Natural killer cell treated with Interleukin-12 subunit alpha and Interleukin-12 subunit beta and Interleukin-15 and Interleukin-18, amount 100 ng/mL, for 72 hours (primary cell): ENCODE results near the gene CASP9. TPM values are rescaled to one million over a fixed set of nuclear protein-coding genes. Genes with fewer than 3 reads are reported as not detected.

Source experiments
- ATAC-seq, 2 donors: fragments of 150-1000 bp; cut with Tn5 transposase in 1 of 2; sonication (Bioruptor Pico), chemical (Tn5 transposase) in 1 of 2; 2 replicates each; pipeline ENCODE4 v1.10.0; 2021
- DNase-seq: peaks from one replicate; pipeline ENCODE4 v3.0.0; 2022; ENCODE audit warnings: low spot score
- H3K27ac Mint-ChIP-seq, 2 donors: 1 replicate in 1 of 2; 2 replicates in 1 of 2; pipeline ENCODE4 v1.8.0; 2022; ENCODE audit warnings: mixed read lengths in 2 of 2, mild to moderate bottlenecking in 1 of 2, moderate library complexity in 1 of 2
- H3K27me3 Mint-ChIP-seq, 2 donors: 1 replicate in 1 of 2; 2 replicates in 1 of 2; pipeline ENCODE4 v1.8.0; 2022; ENCODE audit warnings: mixed read lengths in 2 of 2
- H3K36me3 Mint-ChIP-seq: one replicate; pipeline ENCODE4 v1.8.0; 2022; ENCODE audit warnings: mixed read lengths
- H3K4me1 Mint-ChIP-seq, 2 donors: 1 replicate in 1 of 2; 2 replicates in 1 of 2; pipeline ENCODE4 v1.8.0; 2022; ENCODE audit warnings: low read depth in 2 of 2, mixed read lengths in 2 of 2, mild to moderate bottlenecking in 1 of 2
- H3K4me3 Mint-ChIP-seq: one replicate; pipeline ENCODE4 v1.8.0; 2022; ENCODE audit warnings: mixed read lengths
- H3K9me3 Mint-ChIP-seq: 2 replicates; pipeline ENCODE4 v1.8.0; 2022; ENCODE audit warnings: mixed read lengths
- total RNA-seq, 2 donors: library from RNA; stranded (reverse); gene quantifications; one replicate each; pipeline ENCODE4 v1.2.3, GENCODE V29; 2022

Gene CASP9
- total RNA-seq, 2 donors from 2014 or later = 15.1 to 18.0 TPM

DNA sequence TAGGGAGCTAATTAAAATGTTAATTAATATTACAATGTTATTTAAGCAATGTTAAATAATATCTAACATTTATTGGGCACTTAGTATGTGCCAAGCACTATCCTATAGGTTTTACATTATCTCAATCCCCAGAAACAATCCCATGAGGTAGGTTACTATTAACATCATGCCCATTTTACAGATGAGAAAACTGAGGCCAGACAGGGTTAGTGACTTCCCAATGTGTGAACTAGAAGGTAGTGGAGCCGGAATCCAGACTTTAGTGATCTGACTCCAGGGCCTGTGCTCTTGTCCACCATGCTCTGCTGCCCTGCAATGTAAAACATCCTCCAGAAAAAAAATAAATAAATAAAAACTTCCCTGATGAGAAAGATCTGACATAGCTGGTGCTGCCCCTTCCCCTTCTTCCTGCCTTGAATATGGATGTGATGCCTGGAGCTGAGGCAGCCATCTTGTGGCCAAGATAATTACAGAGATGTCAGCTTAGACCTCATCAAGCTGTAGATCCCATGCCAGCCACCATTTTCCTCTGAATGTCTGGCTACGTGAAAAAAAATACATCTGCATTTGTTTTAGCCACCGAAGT, 75.0 kb downstream of the CASP9 start:
- Mint-ChIP-seq H3K36me3 (no peaks in the 10 kb centered on the region), H3K27me3 (peaks cover 7 to 8% of the 10 kb centered on the region in 2 donors), H3K4me1 (peaks cover 12 to 14% of the 10 kb centered on the region in 2 donors), H3K27ac (no peak overlapping the region), H3K4me3 (no peak overlapping the region), H3K9me3 (no peaks in the 10 kb centered on the region)
- no peak for DNase-seq
- ATAC-seq = no peak

GRCh38 chr1:15446212-15446611, 77.8 kb downstream of the CASP9 start:
- Mint-ChIP-seq H3K27ac (no peak overlapping the region), H3K4me3 (peak overlapping the region; percentile 40), H3K27me3 (peaks cover 8 to 9% of the 10 kb centered on the region in 2 donors), H3K9me3 (no peaks in the 10 kb centered on the region), H3K36me3 (no peaks in the 10 kb centered on the region), H3K4me1 (peaks cover 12 to 14% of the 10 kb centered on the region in 2 donors)
- ATAC-seq (no peak), DNase-seq (no peak)

- H3K27ac Mint-ChIP-seq = no peak overlapping the region
- peaks cover 12 to 14% of the 10 kb centered on the region in 2 donors for H3K4me1 Mint-ChIP-seq
- peaks cover 8 to 10% of the 10 kb centered on the region in 2 donors for H3K27me3 Mint-ChIP-seq
- no peaks in the 10 kb centered on the region for H3K36me3 Mint-ChIP-seq
- peak; percentile 52 to 60 for ATAC-seq
- peak overlapping the region; percentile 40 for H3K4me3 Mint-ChIP-seq
- no peak for DNase-seq
- no peaks in the 10 kb centered on the region for H3K9me3 Mint-ChIP-seq
These were observed 78.5 kb downstream of the CASP9 start for GRCh38 chr1:15445390-15446122.

DNA sequence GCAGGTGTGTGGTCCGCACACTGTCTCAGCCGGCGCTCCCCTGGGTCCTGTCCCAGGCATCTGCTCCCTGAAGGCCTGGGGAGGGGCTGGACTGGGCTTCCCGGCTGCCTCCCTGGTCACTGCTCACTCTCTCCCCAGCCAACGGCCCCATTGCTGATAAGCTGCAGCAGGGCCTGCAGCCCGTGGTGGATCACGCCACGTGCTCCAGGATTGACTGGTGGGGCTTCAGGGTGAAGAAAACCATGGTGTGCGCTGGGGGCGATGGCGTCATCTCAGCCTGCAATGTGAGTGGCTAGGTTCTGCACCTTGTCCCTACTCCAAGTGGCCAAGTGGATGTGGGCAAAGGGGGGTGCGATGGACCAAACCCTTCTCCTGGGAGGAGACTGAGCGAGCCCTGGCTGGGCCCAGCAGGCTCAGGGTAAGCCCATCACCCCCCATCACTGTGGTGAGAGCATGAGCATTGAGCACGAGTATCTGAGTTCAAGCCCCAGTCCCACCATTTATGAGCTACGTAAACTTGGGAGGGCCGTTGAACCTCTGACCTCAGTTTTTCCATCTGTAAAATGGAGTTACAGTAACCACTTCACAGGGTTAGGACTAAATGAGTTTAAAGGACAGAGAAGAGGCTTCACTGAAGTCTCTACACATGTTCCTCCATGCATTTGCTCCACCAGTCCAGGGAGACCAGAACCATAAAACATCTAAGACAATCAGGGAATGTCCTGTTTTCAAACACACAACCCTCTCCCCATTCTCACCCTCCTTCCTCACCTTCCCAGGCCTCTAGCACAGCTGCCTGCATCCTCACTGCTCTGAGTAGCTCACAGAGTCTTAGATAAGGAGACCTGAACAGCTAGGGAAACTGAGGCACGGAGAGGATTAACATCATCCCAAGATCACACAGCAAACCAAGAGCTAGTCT, 79.3 kb downstream of the CASP9 start:
- Mint-ChIP-seq H3K4me1 (peaks cover 12 to 14% of the 10 kb centered on the region in 2 donors), H3K9me3 (no peaks in the 10 kb centered on the region), H3K4me3 (no peak overlapping the region), H3K27me3 (peaks cover 8 to 10% of the 10 kb centered on the region in 2 donors), H3K36me3 (no peaks in the 10 kb centered on the region), H3K27ac (no peak overlapping the region)
- no peak for ATAC-seq
- DNase-seq = no peak

GRCh38 chr1:15443281-15443680, 80.7 kb downstream of the CASP9 start:
- Mint-ChIP-seq H3K4me3 (no peak overlapping the region), H3K27me3 (peaks cover 7 to 8% of the 10 kb centered on the region in 2 donors), H3K27ac (no peak overlapping the region), H3K36me3 (no peaks in the 10 kb centered on the region), H3K9me3 (no peaks in the 10 kb centered on the region), H3K4me1 (peaks cover 12 to 14% of the 10 kb centered on the region in 2 donors)
- no peak for ATAC-seq
- DNase-seq = no peak

- Mint-ChIP-seq H3K36me3 (no peaks in the 10 kb centered on the region), H3K4me1 (peaks cover 12 to 14% of the 10 kb centered on the region in 2 donors), H3K9me3 (no peaks in the 10 kb centered on the region), H3K27ac (no peak overlapping the region), H3K4me3 (no peak overlapping the region), H3K27me3 (peaks cover 7 to 8% of the 10 kb centered on the region in 2 donors)
- DNase-seq (no peak), ATAC-seq (no peak)
These were observed 81.3 kb downstream of the CASP9 start for GRCh38 chr1:15442759-15443158.

GRCh38 chr1:15442119-15442518, 81.9 kb downstream of the CASP9 start:
- no peak for DNase-seq
- peaks cover 12 to 14% of the 10 kb centered on the region in 2 donors for H3K4me1 Mint-ChIP-seq
- H3K9me3 Mint-ChIP-seq = no peaks in the 10 kb centered on the region
- no peak overlapping the region for H3K4me3 Mint-ChIP-seq
- H3K36me3 Mint-ChIP-seq = no peaks in the 10 kb centered on the region
- H3K27me3 Mint-ChIP-seq = peaks cover 7 to 8% of the 10 kb centered on the region in 2 donors
- no peak overlapping the region for H3K27ac Mint-ChIP-seq
- ATAC-seq = no peak

Other genes with a start within 250 kb of the CASP9 start
- 100 to 1,000 TPM; 164 to 185 TPM for gene EFHD2, start 114.3 kb downstream of the CASP9 start, total RNA-seq
- 1 to 10 TPM in 1 of 2 donors, under 1 TPM in 1; 0.53 to 2.3 TPM for gene CTRC, start 85.8 kb downstream of the CASP9 start, total RNA-seq
- gene CELA2A, start 67.5 kb downstream of the CASP9 start, total RNA-seq = not detected
- gene CELA2B, start 48.1 kb downstream of the CASP9 start, total RNA-seq = not detected
- gene DNAJC16, start 2.6 kb upstream of the CASP9 start, total RNA-seq = 10 to 100 TPM; 15.5 to 23.7 TPM
- 1 to 10 TPM; 3.4 to 8.6 TPM for gene AGMAT, start 60.8 kb upstream of the CASP9 start, total RNA-seq
- gene DDI2, start 93.2 kb upstream of the CASP9 start, total RNA-seq = 10 to 100 TPM; 35.0 to 55.4 TPM
- gene PLEKHM2, start 160.1 kb upstream of the CASP9 start, total RNA-seq = 10 to 100 TPM; 48.0 to 65.1 TPM
- 1 to 10 TPM in 1 of 2 donors, under 1 TPM in 1; 0.88 to 1.9 TPM for gene SLC25A34, start 212.0 kb upstream of the CASP9 start, total RNA-seq
- gene TMEM82, start 218.3 kb upstream of the CASP9 start, total RNA-seq = not detected
- gene FBLIM1, start 234.6 kb upstream of the CASP9 start, total RNA-seq = not detected